Type B pancreatic cell (in vitro differentiated cells): ENCODE results near the gene RTN4IP1. TPM values are rescaled to one million over a fixed set of nuclear protein-coding genes. Genes with fewer than 3 reads are reported as not detected.

Experiments used
- DNase-seq: peaks from one replicate; pipeline ENCODE4 v3.0.0; 2021; ENCODE audit warnings: mixed read lengths; ENCODE audit not compliant: unreplicated experiment; ENCODE audit errors: extremely low spot score
- H3K27ac Mint-ChIP-seq: 2 replicates; pipeline ENCODE4 v1.8.0; 2021; ENCODE audit warnings: mild to moderate bottlenecking, mixed read lengths
- H3K27me3 Mint-ChIP-seq: 2 replicates; pipeline ENCODE4 v1.8.0; 2021; ENCODE audit warnings: mixed read lengths
- H3K36me3 Mint-ChIP-seq: 2 replicates; pipeline ENCODE4 v1.8.0; 2021; ENCODE audit warnings: mixed read lengths
- H3K4me1 Mint-ChIP-seq: one replicate; pipeline ENCODE4 v1.8.0; 2021; ENCODE audit warnings: mixed read lengths; ENCODE audit not compliant: unreplicated experiment
- H3K4me3 Mint-ChIP-seq: 2 replicates; pipeline ENCODE4 v1.8.0; 2021; ENCODE audit warnings: mild to moderate bottlenecking, mixed read lengths
- H3K9me3 Mint-ChIP-seq: 2 replicates; pipeline ENCODE4 v1.8.0; 2021; ENCODE audit warnings: mixed read lengths
- long read RNA-seq: library from polyadenylated mRNA; unstranded; transcript quantifications from one replicate; pipeline ENCODE4 v2.0.0, GENCODE V29; 2020
- total RNA-seq: library from RNA; stranded (reverse); gene quantifications from 2 replicates; pipeline ENCODE4 v1.2.1, GENCODE V29; 2021; ENCODE audit warnings: low replicate concordance
- TF ChIP-seq, protein P1 (sequence below): fragments of 200-600 bp; sonication (generic); conservative IDR thresholded peaks from 2 replicates; pipeline ENCODE4 v1.5.0; 2021; ENCODE audit warnings: antibody characterized with exemption, mild to moderate bottlenecking

RTN4IP1 gene, protein sequence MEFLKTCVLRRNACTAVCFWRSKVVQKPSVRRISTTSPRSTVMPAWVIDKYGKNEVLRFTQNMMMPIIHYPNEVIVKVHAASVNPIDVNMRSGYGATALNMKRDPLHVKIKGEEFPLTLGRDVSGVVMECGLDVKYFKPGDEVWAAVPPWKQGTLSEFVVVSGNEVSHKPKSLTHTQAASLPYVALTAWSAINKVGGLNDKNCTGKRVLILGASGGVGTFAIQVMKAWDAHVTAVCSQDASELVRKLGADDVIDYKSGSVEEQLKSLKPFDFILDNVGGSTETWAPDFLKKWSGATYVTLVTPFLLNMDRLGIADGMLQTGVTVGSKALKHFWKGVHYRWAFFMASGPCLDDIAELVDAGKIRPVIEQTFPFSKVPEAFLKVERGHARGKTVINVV
- 7.1 and 8.6 TPM in 2 replicates for total RNA-seq
- long read RNA-seq, transcript RTN4IP1-201 (9 exons, 1,682 nt): major isoform, 49 of 57 reads
- long read RNA-seq, partial matches to known transcripts: 1 of 57 reads
- long read RNA-seq, other reads (novel, unspliced or antisense): 7 of 57 reads

- Mint-ChIP-seq H3K4me3 (peak within 1 kb of the TSS; percentile 98), H3K27me3 (no peaks in the 10 kb centered on the region), H3K36me3 (peaks cover 9% of the 10 kb centered on the region), H3K4me1 (peaks cover 17% of the 10 kb centered on the region), H3K9me3 (no peaks in the 10 kb centered on the region), H3K27ac (peak within 1 kb of the TSS; percentile 94)
- TF ChIP-seq, protein P1, sequence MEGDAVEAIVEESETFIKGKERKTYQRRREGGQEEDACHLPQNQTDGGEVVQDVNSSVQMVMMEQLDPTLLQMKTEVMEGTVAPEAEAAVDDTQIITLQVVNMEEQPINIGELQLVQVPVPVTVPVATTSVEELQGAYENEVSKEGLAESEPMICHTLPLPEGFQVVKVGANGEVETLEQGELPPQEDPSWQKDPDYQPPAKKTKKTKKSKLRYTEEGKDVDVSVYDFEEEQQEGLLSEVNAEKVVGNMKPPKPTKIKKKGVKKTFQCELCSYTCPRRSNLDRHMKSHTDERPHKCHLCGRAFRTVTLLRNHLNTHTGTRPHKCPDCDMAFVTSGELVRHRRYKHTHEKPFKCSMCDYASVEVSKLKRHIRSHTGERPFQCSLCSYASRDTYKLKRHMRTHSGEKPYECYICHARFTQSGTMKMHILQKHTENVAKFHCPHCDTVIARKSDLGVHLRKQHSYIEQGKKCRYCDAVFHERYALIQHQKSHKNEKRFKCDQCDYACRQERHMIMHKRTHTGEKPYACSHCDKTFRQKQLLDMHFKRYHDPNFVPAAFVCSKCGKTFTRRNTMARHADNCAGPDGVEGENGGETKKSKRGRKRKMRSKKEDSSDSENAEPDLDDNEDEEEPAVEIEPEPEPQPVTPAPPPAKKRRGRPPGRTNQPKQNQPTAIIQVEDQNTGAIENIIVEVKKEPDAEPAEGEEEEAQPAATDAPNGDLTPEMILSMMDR: no peak
- DNase-seq: peak; percentile 89
Measured at GRCh38 chr6:106629103-106629858, at the start of gene RTN4IP1, which contains the start of gene QRSL1. RTN4IP1 (minus strand) TSS chr6:106629498; CDS start chr6:106629021, 477 bp downstream. QRSL1 (plus strand) TSS chr6:106629578; CDS start chr6:106629682, 104 bp downstream.

DNA sequence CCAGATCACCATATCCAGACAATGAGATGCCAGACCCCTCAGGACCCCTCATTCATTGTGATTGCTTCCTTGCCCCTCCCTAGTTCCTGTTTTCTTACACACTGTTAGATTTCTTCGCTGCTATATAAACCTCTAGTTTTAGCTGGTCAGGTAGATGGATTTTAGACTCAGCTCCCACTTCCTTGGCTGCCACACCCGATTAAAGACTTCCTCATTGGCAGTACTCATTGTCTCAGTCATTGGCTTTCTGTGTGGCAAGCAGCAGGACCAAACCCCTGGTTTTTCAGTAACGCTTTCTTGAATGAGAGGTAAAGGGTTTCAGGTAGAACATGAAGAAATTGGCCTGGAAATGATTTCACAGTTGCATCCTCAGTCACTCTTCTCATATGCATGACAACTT is 48.0 kb upstream of the RTN4IP1 start:
- Mint-ChIP-seq H3K9me3 (no peaks in the 10 kb centered on the region), H3K27ac (no peak overlapping the region), H3K4me3 (no peak overlapping the region), H3K36me3 (peaks cover 4% of the 10 kb centered on the region), H3K4me1 (no peaks in the 10 kb centered on the region), H3K27me3 (no peaks in the 10 kb centered on the region)
- no peak for DNase-seq
- TF ChIP-seq, protein P1: no peak

GRCh38 chr6:106674541-106675229 is 45.4 kb upstream of the RTN4IP1 start:
- Mint-ChIP-seq H3K9me3 (no peaks in the 10 kb centered on the region), H3K36me3 (peaks cover 4% of the 10 kb centered on the region), H3K4me3 (no peak overlapping the region), H3K4me1 (no peaks in the 10 kb centered on the region), H3K27me3 (no peaks in the 10 kb centered on the region), H3K27ac (no peak overlapping the region)
- DNase-seq: no peak
- TF ChIP-seq, protein P1: no peak

DNA sequence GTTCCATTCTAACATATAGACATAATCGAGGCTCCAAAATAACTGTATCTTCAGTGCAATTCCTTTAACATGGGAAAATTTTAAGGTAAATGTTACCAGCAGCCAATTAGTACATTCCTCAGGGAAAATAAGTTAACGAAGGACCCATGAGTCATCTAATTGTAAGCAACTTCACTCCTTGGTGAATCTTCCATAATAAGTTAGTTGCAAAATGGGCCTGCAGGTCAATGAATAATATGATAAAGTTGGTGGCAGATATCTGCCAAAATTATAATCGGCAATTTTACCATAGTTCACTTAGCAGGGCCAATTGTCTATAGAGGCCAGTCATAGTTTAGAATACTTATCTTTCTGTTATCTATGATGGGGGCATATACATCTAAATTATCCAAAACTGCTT is 42.4 kb upstream of the RTN4IP1 start:
- Mint-ChIP-seq H3K4me1 (peaks cover 3% of the 10 kb centered on the region), H3K27me3 (no peaks in the 10 kb centered on the region), H3K27ac (no peak overlapping the region), H3K36me3 (peaks cover 4% of the 10 kb centered on the region), H3K9me3 (no peaks in the 10 kb centered on the region), H3K4me3 (no peak overlapping the region)
- no peak for DNase-seq
- TF ChIP-seq, protein P1: no peak

DNA sequence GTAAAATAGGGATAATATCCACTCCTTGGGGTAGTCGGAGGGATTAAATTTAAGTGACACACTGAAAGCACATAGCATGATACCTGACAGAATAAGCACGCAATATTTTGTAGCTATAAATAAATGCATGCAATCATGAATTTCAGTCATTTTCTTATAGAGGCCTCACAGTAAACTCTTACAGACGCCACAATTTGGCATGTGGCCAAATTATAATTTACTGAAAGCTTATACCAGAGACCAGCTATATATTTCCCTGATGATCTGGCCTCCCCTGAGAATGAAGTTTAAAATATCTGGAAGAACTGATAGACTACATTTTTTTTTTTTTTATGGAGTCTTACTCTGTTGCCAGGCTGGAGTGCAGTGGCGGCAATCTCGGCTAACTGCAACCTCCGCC is 40.9 kb upstream of the RTN4IP1 start:
- Mint-ChIP-seq H3K27ac (no peak overlapping the region), H3K27me3 (no peaks in the 10 kb centered on the region), H3K4me1 (peaks cover 4% of the 10 kb centered on the region), H3K4me3 (no peak overlapping the region), H3K36me3 (peaks cover 7% of the 10 kb centered on the region), H3K9me3 (no peaks in the 10 kb centered on the region)
- TF ChIP-seq, protein P1: no peak
- DNase-seq: no peak
